Activated naive CD8-positive, alpha-beta T cell treated with anti-CD3 and anti-CD28 coated beads, Interleukin-2, amount 50 U/mL, for 24 hours (primary cell): Measurements from ENCODE around the gene SRI.
"Not testable (repeated sequence)": the region's sequence is repeated elsewhere in the genome, so short reads cannot be mapped to it uniquely, and the experiment has no call there.

Experiments used
- ATAC-seq: fragments of 150-1000 bp; cut with Tn5 transposase; one replicate; pipeline ENCODE4 v1.10.0; 2021
- DNase-seq: peaks from one replicate; pipeline ENCODE4 v3.0.0; 2021
- H3K27ac Mint-ChIP-seq: one replicate; pipeline ENCODE4 v1.8.0; 2021; ENCODE audit warnings: mild to moderate bottlenecking, mixed read lengths
- H3K27me3 Mint-ChIP-seq: one replicate; pipeline ENCODE4 v1.8.0; 2021; ENCODE audit warnings: mixed read lengths
- H3K36me3 Mint-ChIP-seq: one replicate; pipeline ENCODE4 v1.8.0; 2021; ENCODE audit warnings: low read depth, mixed read lengths
- H3K4me1 Mint-ChIP-seq: one replicate; pipeline ENCODE4 v1.8.0; 2021; ENCODE audit warnings: mixed read lengths
- H3K4me3 Mint-ChIP-seq: one replicate; pipeline ENCODE4 v1.8.0; 2021; ENCODE audit warnings: mild to moderate bottlenecking, moderate library complexity, mixed read lengths
- H3K9me3 Mint-ChIP-seq: one replicate; pipeline ENCODE4 v1.8.0; 2021; ENCODE audit warnings: mixed read lengths

SRI gene

GRCh38 chr7:88219781-88220747 is at the start of gene SRI:
Gene SRI, minus strand, starts transcription at chr7:88220038. Its CDS starts 12 bp downstream, at chr7:88220026.
- H3K36me3 Mint-ChIP-seq: peaks cover 30% of the 10 kb centered on the region
- H3K9me3 Mint-ChIP-seq: no peaks in the 10 kb centered on the region
- DNase-seq (peak; percentile 91), ATAC-seq (peak; percentile 95)
- H3K27me3 Mint-ChIP-seq: no peaks in the 10 kb centered on the region
- peak within 1 kb of the TSS; percentile 89 for H3K27ac Mint-ChIP-seq
- peaks cover 27% of the 10 kb centered on the region for H3K4me1 Mint-ChIP-seq
- peak within 1 kb of the TSS; percentile 94 for H3K4me3 Mint-ChIP-seq

- Mint-ChIP-seq H3K4me3 (no peak overlapping the region), H3K27me3 (peaks cover 9% of the 10 kb centered on the region), H3K9me3 (peaks cover 3% of the 10 kb centered on the region), H3K4me1 (no peaks in the 10 kb centered on the region), H3K36me3 (no peaks in the 10 kb centered on the region), H3K27ac (no peak overlapping the region)
- ATAC-seq (no peak), DNase-seq (no peak)
Observed at GRCh38 chr7:88269586-88269985, 49.7 kb upstream of the SRI start.

GRCh38 chr7:88268858-88269257 is 49.0 kb upstream of the SRI start:
- Mint-ChIP-seq H3K9me3 (peaks cover 3% of the 10 kb centered on the region), H3K4me1 (no peaks in the 10 kb centered on the region), H3K36me3 (no peaks in the 10 kb centered on the region), H3K4me3 (no peak overlapping the region), H3K27ac (no peak overlapping the region), H3K27me3 (peaks cover 10% of the 10 kb centered on the region)
- DNase-seq (no peak), ATAC-seq (no peak)

- Mint-ChIP-seq H3K36me3 (no peaks in the 10 kb centered on the region), H3K9me3 (peaks cover 3% of the 10 kb centered on the region), H3K27me3 (peaks cover 5% of the 10 kb centered on the region), H3K27ac (no peak overlapping the region), H3K4me1 (no peaks in the 10 kb centered on the region), H3K4me3 (no peak overlapping the region)
- no peak for DNase-seq
- ATAC-seq: no peak
Observed at GRCh38 chr7:88268051-88268450, 48.2 kb upstream of the SRI start.

GRCh38 chr7:88267421-88267820 is 47.6 kb upstream of the SRI start:
- H3K36me3 Mint-ChIP-seq: no peaks in the 10 kb centered on the region
- ATAC-seq (no peak), DNase-seq (no peak)
- peaks cover 5% of the 10 kb centered on the region for H3K27me3 Mint-ChIP-seq
- H3K4me1 Mint-ChIP-seq: no peaks in the 10 kb centered on the region
- no peak overlapping the region for H3K27ac Mint-ChIP-seq
- peaks cover 3% of the 10 kb centered on the region for H3K9me3 Mint-ChIP-seq
- H3K4me3 Mint-ChIP-seq: no peak overlapping the region

GRCh38 chr7:88264987-88265386 is 45.1 kb upstream of the SRI start:
- not testable (repeated sequence) for ATAC-seq, H3K9me3 Mint-ChIP-seq, H3K36me3 Mint-ChIP-seq, DNase-seq, H3K4me1 Mint-ChIP-seq, H3K27me3 Mint-ChIP-seq, H3K4me3 Mint-ChIP-seq, H3K27ac Mint-ChIP-seq

GRCh38 chr7:88262562-88262961 is 42.7 kb upstream of the SRI start:
- no peak for ATAC-seq
- no peaks in the 10 kb centered on the region for H3K36me3 Mint-ChIP-seq
- no peak overlapping the region for H3K27ac Mint-ChIP-seq
- H3K4me3 Mint-ChIP-seq: no peak overlapping the region
- DNase-seq: no peak
- no peaks in the 10 kb centered on the region for H3K4me1 Mint-ChIP-seq
- peaks cover 10% of the 10 kb centered on the region for H3K27me3 Mint-ChIP-seq
- peaks cover 3% of the 10 kb centered on the region for H3K9me3 Mint-ChIP-seq

GRCh38 chr7:88260719-88261118 is 40.9 kb upstream of the SRI start:
- DNase-seq (no peak), ATAC-seq (no peak)
- peaks cover 7% of the 10 kb centered on the region for H3K27me3 Mint-ChIP-seq
- H3K4me3 Mint-ChIP-seq: no peak overlapping the region
- no peaks in the 10 kb centered on the region for H3K36me3 Mint-ChIP-seq
- H3K9me3 Mint-ChIP-seq: no peaks in the 10 kb centered on the region
- no peak overlapping the region for H3K27ac Mint-ChIP-seq
- no peaks in the 10 kb centered on the region for H3K4me1 Mint-ChIP-seq

GRCh38 chr7:88259656-88260380 is 40.0 kb upstream of the SRI start:
- Mint-ChIP-seq H3K36me3 (no peaks in the 10 kb centered on the region), H3K4me1 (no peaks in the 10 kb centered on the region), H3K4me3 (no peak overlapping the region), H3K9me3 (no peaks in the 10 kb centered on the region), H3K27me3 (peaks cover 7% of the 10 kb centered on the region), H3K27ac (no peak overlapping the region)
- ATAC-seq (no peak), DNase-seq (no peak)

- not testable (repeated sequence) for H3K27ac Mint-ChIP-seq, DNase-seq, H3K4me3 Mint-ChIP-seq, H3K36me3 Mint-ChIP-seq, ATAC-seq, H3K4me1 Mint-ChIP-seq, H3K27me3 Mint-ChIP-seq
- peaks cover 15% of the 10 kb centered on the region for H3K9me3 Mint-ChIP-seq
Observed at GRCh38 chr7:88258296-88258695, 38.5 kb upstream of the SRI start.

- Mint-ChIP-seq H3K36me3 (peaks cover 4% of the 10 kb centered on the region), H3K4me3 (no peak overlapping the region), H3K27ac (no peak overlapping the region), H3K9me3 (peaks cover 17% of the 10 kb centered on the region), H3K27me3 (peaks cover 5% of the 10 kb centered on the region), H3K4me1 (no peaks in the 10 kb centered on the region)
- no peak for ATAC-seq
- DNase-seq: no peak
Observed at GRCh38 chr7:88256906-88257305, 37.1 kb upstream of the SRI start.

GRCh38 chr7:88254721-88255424 is 35.0 kb upstream of the SRI start:
- H3K27ac Mint-ChIP-seq: no peak overlapping the region
- DNase-seq (no peak), ATAC-seq (no peak)
- H3K27me3 Mint-ChIP-seq: peaks cover 8% of the 10 kb centered on the region
- no peaks in the 10 kb centered on the region for H3K4me1 Mint-ChIP-seq
- no peak overlapping the region for H3K4me3 Mint-ChIP-seq
- H3K36me3 Mint-ChIP-seq: peaks cover 4% of the 10 kb centered on the region
- H3K9me3 Mint-ChIP-seq: peaks cover 17% of the 10 kb centered on the region

GRCh38 chr7:88253640-88254039 is 33.8 kb upstream of the SRI start:
- H3K9me3 Mint-ChIP-seq: peaks cover 17% of the 10 kb centered on the region
- H3K4me3 Mint-ChIP-seq: no peak overlapping the region
- H3K27ac Mint-ChIP-seq: no peak overlapping the region
- no peak for ATAC-seq
- no peaks in the 10 kb centered on the region for H3K4me1 Mint-ChIP-seq
- no peak for DNase-seq
- peaks cover 7% of the 10 kb centered on the region for H3K27me3 Mint-ChIP-seq
- peaks cover 4% of the 10 kb centered on the region for H3K36me3 Mint-ChIP-seq

- Mint-ChIP-seq H3K4me1 (no peaks in the 10 kb centered on the region), H3K4me3 (no peak overlapping the region), H3K27me3 (peaks cover 3% of the 10 kb centered on the region), H3K36me3 (no peaks in the 10 kb centered on the region), H3K9me3 (no peaks in the 10 kb centered on the region), H3K27ac (no peak overlapping the region)
- no peak for ATAC-seq
- DNase-seq: no peak
Observed at GRCh38 chr7:88244258-88244657, 24.4 kb upstream of the SRI start.
